Body of pancreas (tissue), 4 donors: ENCODE measurements around the gene TEDDM1.

Experiments
- CTCF ChIP-seq, 7 experiments: fragments of 450-650 bp in 4 of 7; fragments of 200-600 bp in 3 of 7; sonication (generic) in 3 of 7; IDR thresholded peaks; one replicate each; pipeline ENCODE4 v1.5.1; 2016 to 2019; ENCODE audit warnings: antibody characterized with exemption in 7 of 7
- POLR2A ChIP-seq, 3 donors: fragments of 450-650 bp; IDR thresholded peaks; one replicate each; pipeline ENCODE4 v1.6.1; 2016; ENCODE audit warnings: antibody characterized with exemption in 3 of 3, mild to moderate bottlenecking in 2 of 3

- TF ChIP-seq POLR2A (IDR thresholded peaks at IDR 0.05), result no peak
- TF ChIP-seq CTCF (IDR thresholded peaks at IDR 0.05), result no peak
These were observed 26.3 kb upstream of the TEDDM1 start for GRCh38 chr1:182426442-182427430.
